Kidney tubule cell (primary cell): Measurements from ENCODE around the gene AMFR.

Experiments used
- DNase-seq: peaks from one replicate; pipeline ENCODE4 v3.0.0-alpha.2; 2018; ENCODE audit warnings: low spot score

AMFR gene

GRCh38 chr16:56362706-56363105 is 62.6 kb downstream of the AMFR start:
- DNase-seq = no peak

- DNase-seq = no peak
Measured at GRCh38 chr16:56362057-56362655, 63.2 kb downstream of the AMFR start.

- DNase-seq = no peak
Measured at GRCh38 chr16:56360117-56361008, 65.0 kb downstream of the AMFR start.

- DNase-seq = no peak
Measured at GRCh38 chr16:56357765-56358322, 67.5 kb downstream of the AMFR start.

- peak; percentile 31 for DNase-seq
Measured at GRCh38 chr16:56357241-56357764, 68.0 kb downstream of the AMFR start.

- DNase-seq = peak; percentile 91
Measured at GRCh38 chr16:56356276-56357240, 68.8 kb downstream of the AMFR start.

GRCh38 chr16:56355786-56356275 is 69.5 kb downstream of the AMFR start:
- DNase-seq = no peak

GRCh38 chr16:56355221-56355620 is 70.1 kb downstream of the AMFR start:
- no peak for DNase-seq

- DNase-seq = no peak
Measured at GRCh38 chr16:56354746-56355145, 70.6 kb downstream of the AMFR start.

GRCh38 chr16:56354016-56354415 is 71.3 kb downstream of the AMFR start:
- no peak for DNase-seq

GRCh38 chr16:56353054-56353921 is 72.1 kb downstream of the AMFR start:
- DNase-seq = no peak

GRCh38 chr16:56352351-56353053 is 72.8 kb downstream of the AMFR start:
- DNase-seq = no peak

- DNase-seq = no peak
Measured at GRCh38 chr16:56351481-56351880, 73.9 kb downstream of the AMFR start.

GRCh38 chr16:56350491-56351405 is 74.6 kb downstream of the AMFR start:
- peak; percentile 21 for DNase-seq

GRCh38 chr16:56349711-56350161 is 75.6 kb downstream of the AMFR start:
- DNase-seq = no peak

GRCh38 chr16:56349086-56349415 is 76.3 kb downstream of the AMFR start:
- DNase-seq = no peak

GRCh38 chr16:56348168-56349085 is 76.9 kb downstream of the AMFR start:
- DNase-seq = no peak

GRCh38 chr16:56347670-56348069 is 77.7 kb downstream of the AMFR start:
- no peak for DNase-seq
